Measurements from ENCODE around the gene ATL1.
"Not testable (repeated sequence)": the region's sequence is repeated elsewhere in the genome, so short reads cannot be mapped to it uniquely, and the experiment has no call there.

ATL1 gene

GRCh38 chr14:50534416-50534815, 25.5 kb upstream of the ATL1 start:
- DNase-seq (ENCODE audit: low read depth in 3 of 3), result no peak

GRCh38 chr14:50534997-50535396, 24.9 kb upstream of the ATL1 start:
- DNase-seq (ENCODE audit: low read depth in 3 of 3), result no peak

DNA sequence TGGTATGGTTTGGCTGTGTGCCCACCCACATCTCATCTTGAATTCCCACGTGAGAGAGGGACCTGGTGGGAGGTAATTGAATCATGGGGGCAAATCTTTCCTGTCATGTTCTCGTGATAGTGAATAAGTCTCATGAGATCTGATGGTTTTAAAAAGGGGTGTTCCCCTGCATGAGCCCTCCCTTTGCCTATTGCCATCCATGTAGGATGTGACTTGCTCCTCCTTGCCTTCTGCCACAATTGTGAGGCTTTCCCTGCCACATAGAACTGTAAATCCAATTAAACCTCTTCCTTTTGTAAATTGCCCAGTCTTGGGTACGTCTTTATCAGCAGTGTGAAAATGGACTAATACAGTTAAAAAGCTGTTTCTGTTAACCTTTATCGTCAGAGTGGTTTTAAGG, 21.9 kb upstream of the ATL1 start:
- DNase-seq (ENCODE audit: low read depth in 3 of 3), result not testable (repeated sequence)

DNA sequence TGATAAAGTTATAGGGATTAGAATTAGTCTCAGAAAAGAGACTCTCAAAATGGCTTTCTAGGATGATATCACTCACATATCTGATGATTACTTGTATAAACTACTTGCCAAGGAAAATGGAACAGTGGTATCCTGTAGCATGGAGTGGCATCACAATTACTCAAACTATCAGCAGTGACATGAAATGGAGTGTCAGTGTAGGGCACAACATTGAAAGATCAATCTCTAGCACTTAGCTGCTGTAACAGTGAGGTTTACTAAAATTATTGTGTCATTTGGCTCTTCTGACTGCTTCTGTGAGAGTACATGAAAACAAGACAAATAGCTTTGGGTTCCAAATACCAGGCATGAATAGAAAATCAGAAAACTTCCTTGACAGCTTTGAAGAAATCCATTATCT, 20.9 kb upstream of the ATL1 start:
- no peak for DNase-seq (ENCODE audit: low read depth in 3 of 3)

DNA sequence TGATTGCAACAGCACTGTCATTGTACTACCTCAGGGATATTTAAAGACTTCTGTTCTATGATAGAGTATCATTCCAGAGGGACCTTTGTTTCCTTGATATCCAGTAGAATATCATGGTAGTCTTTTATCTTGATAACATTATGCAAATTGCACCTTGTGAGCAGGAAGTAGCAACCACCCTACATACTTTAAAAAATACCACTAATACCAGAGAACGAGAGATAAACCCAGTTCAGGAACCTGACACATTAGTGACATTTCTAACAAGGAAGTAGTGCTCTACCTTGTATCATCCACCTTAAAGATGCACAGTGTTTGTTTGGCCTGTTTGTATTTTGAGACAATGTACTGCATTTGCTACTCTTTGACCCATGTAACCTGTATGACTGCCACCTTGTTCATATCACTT, 18.8 kb upstream of the ATL1 start:
- no peak for DNase-seq (ENCODE audit: low read depth in 3 of 3)

DNA sequence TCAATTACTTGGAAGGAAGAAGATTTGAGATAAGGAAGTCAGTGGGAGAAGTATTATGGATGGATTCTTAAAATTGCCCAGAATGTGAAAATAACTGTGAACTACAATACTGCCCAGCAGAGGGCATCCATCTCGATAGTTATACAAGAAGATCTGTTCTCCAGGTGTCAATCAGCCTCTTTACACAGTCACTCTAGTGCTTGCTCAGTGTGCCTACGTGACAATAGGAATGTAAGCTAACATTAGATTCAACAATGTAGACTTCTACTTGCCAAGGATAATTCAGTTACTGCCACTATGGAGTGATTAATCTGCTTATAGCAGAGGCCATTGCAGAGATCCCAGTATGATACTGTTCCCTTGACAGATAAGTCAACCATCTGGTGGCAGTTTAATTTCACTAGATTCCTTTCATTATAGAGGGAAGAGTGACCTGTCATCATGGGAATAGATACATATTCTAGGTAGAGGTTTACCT, 17.0 kb upstream of the ATL1 start:
- peak in 1 of 3 donors; percentile 45 for DNase-seq (ENCODE audit: low read depth in 3 of 3)

DNA sequence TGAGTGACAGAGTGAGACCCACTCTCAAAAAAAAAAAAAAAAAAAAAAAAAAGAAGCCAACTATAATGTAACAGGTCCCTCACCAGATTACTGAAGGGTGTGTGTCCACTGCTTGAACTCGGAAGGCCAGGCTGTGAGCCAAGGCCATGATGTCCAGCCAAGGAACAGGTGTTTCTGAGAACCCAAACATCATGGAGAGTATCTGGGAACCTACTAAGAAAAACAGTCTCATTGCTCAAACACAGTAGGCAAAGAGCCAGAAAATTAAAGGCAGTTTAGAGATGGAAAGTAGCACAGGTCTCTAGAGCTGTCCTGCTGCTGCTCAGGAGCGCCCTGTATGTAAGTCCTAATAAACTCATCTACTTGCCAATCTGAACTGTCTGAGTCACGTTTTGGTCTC, 15.0 kb upstream of the ATL1 start:
- DNase-seq (ENCODE audit: low read depth in 3 of 3), result no peak

- no peak for DNase-seq (ENCODE audit: low read depth in 3 of 3)
These were observed 14.3 kb upstream of the ATL1 start for GRCh38 chr14:50545618-50546017.

DNA sequence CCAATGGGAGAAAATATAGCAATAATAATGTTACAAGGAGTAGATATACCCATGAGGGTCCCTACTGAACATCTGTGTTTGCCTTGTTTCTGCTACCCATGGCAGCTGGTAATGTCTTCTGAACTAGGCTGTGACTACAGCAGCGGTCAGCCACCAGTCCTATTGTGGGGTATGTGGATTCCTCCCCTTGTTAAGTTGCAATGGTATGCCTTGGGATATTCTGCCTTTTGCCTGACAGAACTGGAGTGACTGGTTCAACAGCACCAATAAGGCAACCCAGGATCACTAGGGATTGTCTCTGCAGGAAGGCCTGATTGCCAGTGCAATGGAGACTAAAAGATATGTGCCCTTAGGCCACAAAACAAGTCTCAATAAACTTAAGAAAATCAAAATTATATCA, 9.7 kb upstream of the ATL1 start:
- no peak for DNase-seq (ENCODE audit: low read depth in 3 of 3)

DNA sequence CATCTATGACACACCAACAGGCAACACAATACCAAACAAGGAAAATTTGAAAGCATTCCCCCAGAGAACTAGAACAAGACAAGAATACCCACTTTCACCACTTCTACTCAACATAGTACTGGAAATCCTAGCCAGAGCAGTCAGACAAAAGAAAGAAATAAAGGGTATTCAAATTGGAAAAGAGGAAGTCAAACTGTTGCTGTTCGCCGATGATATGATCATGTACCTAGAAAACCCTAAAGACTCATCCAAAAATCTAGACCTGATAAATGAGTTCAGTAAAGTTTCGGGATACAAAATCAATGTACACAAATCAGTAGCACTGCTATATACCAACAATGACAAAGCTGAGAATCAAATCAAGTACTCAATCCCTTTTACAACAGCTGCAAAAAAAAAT, 8.1 kb upstream of the ATL1 start:
- DNase-seq (ENCODE audit: low read depth in 3 of 3), result no peak

GRCh38 chr14:50552796-50553195, 7.1 kb upstream of the ATL1 start:
- not testable (repeated sequence) for DNase-seq (ENCODE audit: low read depth in 3 of 3)

DNA sequence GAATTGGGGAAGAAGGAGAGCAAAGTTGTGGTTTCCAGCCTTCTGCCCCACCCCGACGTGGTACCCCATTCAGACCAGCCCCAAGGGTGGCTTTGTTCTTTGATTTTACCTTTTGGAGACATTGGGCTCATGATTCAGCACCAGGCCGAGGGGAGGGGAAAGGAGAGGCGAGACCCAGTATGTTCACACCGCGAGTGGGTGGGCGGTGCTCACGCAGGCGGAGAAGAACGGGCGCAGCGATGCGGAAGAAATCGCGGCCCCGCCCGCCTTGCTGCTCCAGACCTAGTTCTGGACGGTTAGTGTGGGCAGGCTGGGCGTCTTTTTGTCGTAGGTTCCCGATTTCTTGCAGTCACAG, 963 bp downstream of the ATL1 start:
- peak in 2 of 3 donors; percentile 22 to 35 for DNase-seq (ENCODE audit: low read depth in 3 of 3)

- no peak for DNase-seq (ENCODE audit: low read depth in 3 of 3)
These were observed 2.9 kb downstream of the ATL1 start for GRCh38 chr14:50562841-50563240.

DNA sequence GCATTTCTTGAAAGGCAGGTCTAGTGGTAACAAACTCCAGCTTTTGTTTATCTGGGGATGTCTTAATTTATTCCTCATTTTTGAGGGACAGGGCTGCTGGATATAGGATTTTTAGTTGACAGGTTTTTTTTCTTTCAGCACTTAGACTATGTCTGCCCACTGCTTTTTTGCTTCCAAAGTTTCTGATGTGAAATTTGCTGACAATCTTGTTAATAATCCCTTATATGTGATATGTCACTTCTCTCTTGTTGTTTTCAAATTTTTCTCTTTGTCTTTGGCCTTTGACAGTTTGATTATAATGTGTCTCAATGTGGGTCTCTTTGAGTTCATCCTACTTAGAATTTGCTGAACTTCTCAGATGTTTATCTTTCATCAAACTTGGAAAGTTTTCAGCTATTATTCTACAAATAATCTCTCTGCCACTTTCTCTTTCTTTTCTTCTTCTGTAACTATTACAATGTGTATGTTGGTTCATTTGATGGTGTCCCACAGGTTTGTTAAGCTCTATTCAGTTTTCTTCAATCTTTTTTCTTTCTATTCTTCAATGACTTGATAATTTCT, 9.8 kb downstream of the ATL1 start:
- no peak for DNase-seq (ENCODE audit: low read depth in 3 of 3)

DNA sequence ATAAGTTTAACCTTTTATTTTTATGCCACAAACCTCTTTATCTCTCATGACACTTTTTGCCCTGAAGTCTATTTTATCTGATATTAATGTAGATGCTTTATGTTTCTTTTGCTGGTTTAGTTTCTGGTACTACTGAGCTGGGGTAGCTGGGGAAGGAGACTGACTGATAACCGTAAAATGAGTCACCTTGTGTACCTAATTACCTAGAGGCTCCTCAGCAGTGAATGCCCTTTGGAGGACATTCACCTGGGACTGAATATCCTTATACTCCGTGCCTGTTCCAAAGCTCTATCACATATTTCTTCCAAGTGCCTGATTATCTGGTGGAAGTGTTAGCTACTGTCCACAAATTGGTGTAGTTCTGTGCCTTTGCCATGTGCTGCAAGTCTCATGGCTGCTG, 13.9 kb downstream of the ATL1 start:
- no peak for DNase-seq (ENCODE audit: low read depth in 3 of 3)

- no peak for DNase-seq (ENCODE audit: low read depth in 3 of 3)
These were observed 15.8 kb downstream of the ATL1 start for GRCh38 chr14:50575769-50576168.

DNA sequence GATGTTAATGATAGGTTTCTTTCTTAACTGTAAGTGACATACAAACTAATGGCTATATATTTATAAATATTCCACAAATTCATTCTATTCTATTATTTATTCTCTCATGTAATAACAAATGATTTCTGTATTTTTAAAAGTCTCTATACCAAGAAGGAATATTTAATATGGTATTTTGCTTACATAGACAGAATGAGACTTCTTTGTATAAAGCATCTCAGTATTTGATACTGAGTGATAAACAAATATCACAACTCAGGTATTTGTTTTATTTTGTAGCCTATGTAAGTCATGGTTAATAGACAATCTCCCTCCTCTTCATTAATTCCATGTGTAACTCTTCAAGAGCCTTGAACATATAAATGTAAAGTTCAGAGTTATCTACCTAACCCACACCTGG, 18.0 kb downstream of the ATL1 start:
- no peak for DNase-seq (ENCODE audit: low read depth in 3 of 3)

- DNase-seq (ENCODE audit: low read depth in 3 of 3), result no peak
These were observed 18.5 kb downstream of the ATL1 start for GRCh38 chr14:50578433-50578832.

DNA sequence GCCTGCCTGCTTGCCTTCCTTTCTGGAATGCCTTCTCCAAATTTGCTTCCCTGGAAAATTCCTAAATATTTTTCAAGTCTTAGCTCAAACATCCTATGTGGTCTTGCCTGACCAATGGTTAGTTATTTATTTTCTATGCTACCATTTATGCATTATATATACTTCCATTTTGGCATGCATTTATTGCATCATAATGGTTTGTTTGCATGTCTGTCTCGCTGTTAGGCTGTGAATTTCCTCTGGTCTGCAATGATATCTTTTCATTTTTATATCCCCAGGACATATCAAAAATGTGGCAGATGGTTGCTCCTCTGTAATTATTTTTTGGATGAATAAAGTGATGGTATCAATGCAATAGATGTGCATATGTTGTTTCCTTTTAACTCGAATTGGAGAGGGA, 30.5 kb downstream of the ATL1 start:
- DNase-seq (ENCODE audit: low read depth in 3 of 3), result no peak

- DNase-seq (ENCODE audit: low read depth in 3 of 3), result no peak
These were observed 34.8 kb downstream of the ATL1 start for GRCh38 chr14:50594577-50595316.

GRCh38 chr14:50598765-50599164, 38.8 kb downstream of the ATL1 start:
- DNase-seq (ENCODE audit: low read depth in 3 of 3), result no peak

- DNase-seq (ENCODE audit: low read depth in 3 of 3), result no peak
These were observed 39.9 kb downstream of the ATL1 start for GRCh38 chr14:50599700-50600444.

DNA sequence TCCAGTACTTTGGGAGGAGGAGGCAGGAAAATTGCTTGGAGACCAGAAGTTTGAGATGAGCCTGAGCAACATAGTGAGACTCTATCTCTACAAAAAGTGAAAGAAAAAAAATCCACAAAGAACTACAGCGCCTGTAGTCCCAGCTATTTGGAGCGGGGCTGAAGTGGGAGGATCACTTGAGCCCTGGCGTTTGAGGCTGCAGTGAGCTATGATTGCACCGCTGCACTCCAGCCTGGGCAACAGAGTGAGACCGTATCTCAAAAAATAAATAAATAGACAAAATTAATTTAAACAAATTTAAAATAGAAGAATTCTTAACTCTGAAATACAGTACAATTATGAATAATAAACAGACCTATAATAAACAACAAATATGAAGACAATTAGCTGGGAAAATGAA, 40.9 kb downstream of the ATL1 start:
- DNase-seq (ENCODE audit: low read depth in 3 of 3), result no peak
